Duodenal mucosa (tissue), 2 donors: ENCODE data around the gene PSMD11.

Source experiments
- H3K27ac ChIP-seq: one replicate; pipeline ENCODE4 v1.7.0; 2013; ENCODE audit warnings: low read depth, low read length
- H3K27me3 ChIP-seq, 2 donors: one replicate each; pipeline ENCODE4 v1.7.0; 2013; ENCODE audit warnings: low read length in 2 of 2, control low read depth in 1 of 2; ENCODE audit not compliant: insufficient read depth in 2 of 2, control insufficient read depth in 1 of 2
- H3K36me3 ChIP-seq, 2 donors: one replicate each; pipeline ENCODE4 v1.7.0; 2013; ENCODE audit warnings: low read length in 2 of 2, control low read depth in 1 of 2; ENCODE audit not compliant: insufficient read depth in 2 of 2, control insufficient read depth in 1 of 2
- H3K4me1 ChIP-seq, 2 donors: one replicate each; pipeline ENCODE4 v1.7.0; 2013; ENCODE audit warnings: low read length in 2 of 2, control low read depth in 1 of 2; ENCODE audit not compliant: insufficient read depth in 2 of 2, control insufficient read depth in 1 of 2
- H3K4me3 ChIP-seq, 2 donors: one replicate each; pipeline ENCODE4 v1.7.0; 2013; ENCODE audit warnings: low read length in 2 of 2, low read depth in 1 of 2
- H3K9ac ChIP-seq, 2 donors: one replicate each; pipeline ENCODE4 v1.7.0; 2013; ENCODE audit warnings: low read length in 2 of 2, low read depth in 1 of 2
- H3K9me3 ChIP-seq, 2 donors: one replicate each; pipeline ENCODE4 v1.7.0; 2013; ENCODE audit warnings: low read length in 2 of 2, control low read depth in 1 of 2; ENCODE audit not compliant: control insufficient read depth in 1 of 2

The PSMD11 gene

GRCh38 chr17:32461853-32462617 lies 17.7 kb downstream of the PSMD11 start:
- H3K27ac ChIP-seq, result no peak overlapping the region
- peaks cover 0 to 10% of the 10 kb centered on the region in 2 donors for H3K4me1 ChIP-seq
- H3K4me3 ChIP-seq, result no peak overlapping the region
- no peaks in the 10 kb centered on the region for H3K27me3 ChIP-seq
- no peak overlapping the region for H3K9ac ChIP-seq
- peaks cover 25 to 66% of the 10 kb centered on the region in 2 donors for H3K36me3 ChIP-seq
- no peaks in the 10 kb centered on the region for H3K9me3 ChIP-seq

GRCh38 chr17:32463304-32463703 lies 19.0 kb downstream of the PSMD11 start:
- Histone ChIP-seq H3K9me3 (no peaks in the 10 kb centered on the region), H3K4me1 (peaks cover 0 to 10% of the 10 kb centered on the region in 2 donors)

GRCh38 chr17:32464374-32464773 lies 20.1 kb downstream of the PSMD11 start:
- Histone ChIP-seq H3K27ac (no peak overlapping the region), H3K9ac (no peak overlapping the region), H3K4me1 (peaks cover 0 to 10% of the 10 kb centered on the region in 2 donors), H3K36me3 (peaks cover 31 to 68% of the 10 kb centered on the region in 2 donors), H3K4me3 (no peak overlapping the region), H3K9me3 (no peaks in the 10 kb centered on the region), H3K27me3 (no peaks in the 10 kb centered on the region)

More at GRCh38 chr17:32463304-32463703, 19.0 kb downstream of the PSMD11 start:
- Histone ChIP-seq H3K36me3 (peaks cover 30 to 66% of the 10 kb centered on the region in 2 donors), H3K4me3 (no peak overlapping the region), H3K27me3 (no peaks in the 10 kb centered on the region), H3K27ac (no peak overlapping the region), H3K9ac (no peak overlapping the region)

DNA sequence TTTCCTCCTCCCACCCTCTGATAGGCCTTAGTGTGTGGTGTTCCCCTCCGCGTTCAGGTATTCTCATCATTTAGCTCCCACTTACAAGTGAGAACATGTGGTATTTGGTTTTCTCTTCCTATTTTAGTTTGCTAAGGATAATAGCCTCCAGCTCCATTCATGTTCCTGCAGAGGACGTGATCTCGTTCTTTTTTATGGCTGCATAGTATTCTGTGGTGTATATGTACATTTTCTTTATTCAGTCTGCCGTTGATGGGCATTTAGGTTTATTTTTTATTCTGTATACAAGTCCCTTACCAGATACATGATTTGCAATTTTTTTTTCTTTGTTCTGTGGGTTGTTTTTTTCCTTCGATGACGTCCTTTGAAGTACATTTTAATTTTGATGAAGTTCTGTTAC lies 23.6 kb downstream of the PSMD11 start:
- no peak overlapping the region for H3K27ac ChIP-seq
- H3K36me3 ChIP-seq, result peaks cover 43 to 81% of the 10 kb centered on the region in 2 donors

DNA sequence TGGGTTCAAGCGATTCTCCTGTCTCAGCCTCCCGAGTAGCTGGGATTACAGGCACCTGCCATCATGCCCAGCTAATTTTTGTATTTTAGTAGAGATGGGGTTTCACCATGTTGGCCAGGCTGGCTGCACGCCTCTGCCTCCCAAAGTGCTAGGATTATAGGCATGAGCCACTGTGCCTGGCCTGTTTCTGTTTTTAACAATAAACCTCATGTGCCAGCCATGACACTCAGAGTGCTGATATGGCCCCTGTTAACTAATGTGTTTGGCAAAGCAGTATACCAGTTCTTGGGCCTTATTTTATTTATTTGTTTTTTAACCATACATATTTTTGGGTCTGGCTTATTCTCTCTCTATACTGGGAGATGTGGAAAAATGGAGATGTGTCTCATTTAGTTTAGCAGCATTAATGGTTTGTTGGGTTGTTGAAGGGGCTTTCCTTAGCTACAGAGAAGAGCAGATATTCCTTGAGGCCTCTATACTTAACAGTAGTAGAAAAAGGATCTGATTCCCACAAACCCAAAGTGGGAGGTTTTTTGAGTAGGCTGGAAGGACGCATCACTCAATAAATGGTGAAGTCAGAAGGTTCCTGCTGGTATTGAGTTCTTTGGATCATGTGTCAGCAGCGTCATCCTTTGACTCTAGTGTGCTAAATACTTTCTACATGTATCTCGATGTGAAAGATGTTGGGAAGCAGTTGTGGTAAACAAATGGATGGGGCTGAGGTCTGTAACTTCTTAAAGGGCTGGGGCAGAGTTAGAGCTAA lies 26.3 kb downstream of the PSMD11 start:
- no peak overlapping the region for H3K27ac ChIP-seq
- no peaks in the 10 kb centered on the region for H3K4me1 ChIP-seq
- H3K9ac ChIP-seq, result no peak overlapping the region
- no peaks in the 10 kb centered on the region for H3K27me3 ChIP-seq
- H3K36me3 ChIP-seq, result peaks cover 55 to 84% of the 10 kb centered on the region in 2 donors
- H3K4me3 ChIP-seq, result no peak overlapping the region
- no peaks in the 10 kb centered on the region for H3K9me3 ChIP-seq

More for the DNA sequence above, 23.6 kb downstream of the PSMD11 start:
- Histone ChIP-seq H3K4me3 (no peak overlapping the region), H3K4me1 (peaks cover 0 to 10% of the 10 kb centered on the region in 2 donors), H3K9me3 (no peaks in the 10 kb centered on the region), H3K9ac (no peak overlapping the region), H3K27me3 (no peaks in the 10 kb centered on the region)

DNA sequence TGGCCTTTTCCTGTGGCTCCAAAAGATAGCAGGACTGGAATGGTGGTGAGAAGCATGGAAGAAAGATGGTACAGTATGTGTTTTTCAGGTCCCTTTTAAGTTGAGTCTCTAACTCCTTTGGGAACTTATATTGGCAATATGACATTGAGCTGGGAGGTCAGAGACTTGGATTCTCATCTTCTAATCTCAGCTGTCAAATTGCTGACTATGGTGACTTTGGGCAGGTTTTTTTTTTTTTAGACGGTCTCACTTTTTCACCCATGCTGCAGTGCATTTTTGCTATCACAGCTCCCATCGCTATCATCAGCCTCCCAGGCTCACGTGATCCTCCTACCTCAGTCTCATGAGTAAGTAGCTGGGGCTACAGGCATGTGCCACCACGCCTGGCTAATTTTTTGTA lies 27.3 kb downstream of the PSMD11 start:
- H3K36me3 ChIP-seq, result peaks cover 57 to 88% of the 10 kb centered on the region in 2 donors
- no peaks in the 10 kb centered on the region for H3K9me3 ChIP-seq
- no peaks in the 10 kb centered on the region for H3K27me3 ChIP-seq
- no peaks in the 10 kb centered on the region for H3K4me1 ChIP-seq
- H3K27ac ChIP-seq, result no peak overlapping the region
- no peak overlapping the region for H3K4me3 ChIP-seq
- H3K9ac ChIP-seq, result no peak overlapping the region

GRCh38 chr17:32475258-32475657 lies 30.9 kb downstream of the PSMD11 start:
- Histone ChIP-seq H3K4me3 (no peak overlapping the region), H3K9me3 (no peaks in the 10 kb centered on the region), H3K9ac (no peak overlapping the region), H3K27ac (no peak overlapping the region), H3K4me1 (no peaks in the 10 kb centered on the region), H3K27me3 (no peaks in the 10 kb centered on the region), H3K36me3 (peaks cover 73 to 95% of the 10 kb centered on the region in 2 donors)

DNA sequence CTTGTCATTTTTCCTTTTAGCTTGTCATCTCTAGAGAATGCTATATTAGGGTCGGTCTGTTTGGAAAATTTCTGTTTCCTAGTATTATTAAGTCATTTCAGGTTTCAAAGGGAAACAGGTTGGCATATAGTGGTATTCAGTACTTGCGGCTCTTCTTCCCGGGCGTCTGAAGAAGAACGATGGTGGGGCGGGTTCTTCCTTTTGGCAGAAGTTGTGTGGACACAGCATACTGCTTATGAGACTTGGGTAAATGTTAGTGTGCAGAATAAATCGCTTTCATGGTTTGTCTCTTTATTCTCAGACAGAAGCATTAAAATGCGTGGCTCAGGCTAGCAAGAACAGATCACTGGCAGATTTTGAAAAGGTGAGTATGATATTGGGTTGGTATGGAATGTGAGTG lies 32.9 kb downstream of the PSMD11 start:
- Histone ChIP-seq H3K4me3 (no peak overlapping the region), H3K27me3 (no peaks in the 10 kb centered on the region), H3K4me1 (no peaks in the 10 kb centered on the region), H3K9me3 (no peaks in the 10 kb centered on the region), H3K27ac (no peak overlapping the region), H3K36me3 (peaks cover 61 to 91% of the 10 kb centered on the region in 2 donors), H3K9ac (no peak overlapping the region)

GRCh38 chr17:32479074-32479617 lies 34.8 kb downstream of the PSMD11 start:
- no peaks in the 10 kb centered on the region for H3K9me3 ChIP-seq
- no peak overlapping the region for H3K9ac ChIP-seq
- peaks cover 55 to 80% of the 10 kb centered on the region in 2 donors for H3K36me3 ChIP-seq

DNA sequence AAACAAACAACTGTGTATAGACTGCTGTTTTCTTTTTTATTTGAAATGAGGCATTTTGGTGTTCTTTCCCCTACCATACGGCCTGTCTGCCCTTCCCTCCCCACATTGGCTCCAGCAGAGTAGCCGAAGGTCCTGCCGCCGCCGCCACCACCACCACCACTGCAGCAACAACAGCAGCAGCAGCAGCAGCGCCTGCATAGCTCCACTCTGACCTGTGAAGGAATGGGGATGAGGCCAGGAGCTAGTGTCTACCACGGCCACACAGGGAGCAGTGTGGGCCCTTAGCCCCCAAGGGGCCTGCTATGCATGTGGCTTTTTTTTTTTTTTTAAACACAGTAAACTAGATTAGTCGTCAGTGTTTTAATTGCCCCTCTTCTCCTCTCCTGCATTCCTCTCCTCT lies 36.9 kb downstream of the PSMD11 start:
- Histone ChIP-seq H3K9me3 (no peaks in the 10 kb centered on the region), H3K27ac (no peak overlapping the region), H3K9ac (no peak overlapping the region), H3K4me3 (no peak overlapping the region), H3K36me3 (peaks cover 38 to 59% of the 10 kb centered on the region in 2 donors), H3K4me1 (peaks cover 0 to 5% of the 10 kb centered on the region in 2 donors), H3K27me3 (no peaks in the 10 kb centered on the region)

More at GRCh38 chr17:32479074-32479617, 34.8 kb downstream of the PSMD11 start:
- H3K27ac ChIP-seq, result no peak overlapping the region
- no peaks in the 10 kb centered on the region for H3K27me3 ChIP-seq
- H3K4me3 ChIP-seq, result no peak overlapping the region
- no peaks in the 10 kb centered on the region for H3K4me1 ChIP-seq
